ENCODE data around the gene CAMKK1.

DNA sequence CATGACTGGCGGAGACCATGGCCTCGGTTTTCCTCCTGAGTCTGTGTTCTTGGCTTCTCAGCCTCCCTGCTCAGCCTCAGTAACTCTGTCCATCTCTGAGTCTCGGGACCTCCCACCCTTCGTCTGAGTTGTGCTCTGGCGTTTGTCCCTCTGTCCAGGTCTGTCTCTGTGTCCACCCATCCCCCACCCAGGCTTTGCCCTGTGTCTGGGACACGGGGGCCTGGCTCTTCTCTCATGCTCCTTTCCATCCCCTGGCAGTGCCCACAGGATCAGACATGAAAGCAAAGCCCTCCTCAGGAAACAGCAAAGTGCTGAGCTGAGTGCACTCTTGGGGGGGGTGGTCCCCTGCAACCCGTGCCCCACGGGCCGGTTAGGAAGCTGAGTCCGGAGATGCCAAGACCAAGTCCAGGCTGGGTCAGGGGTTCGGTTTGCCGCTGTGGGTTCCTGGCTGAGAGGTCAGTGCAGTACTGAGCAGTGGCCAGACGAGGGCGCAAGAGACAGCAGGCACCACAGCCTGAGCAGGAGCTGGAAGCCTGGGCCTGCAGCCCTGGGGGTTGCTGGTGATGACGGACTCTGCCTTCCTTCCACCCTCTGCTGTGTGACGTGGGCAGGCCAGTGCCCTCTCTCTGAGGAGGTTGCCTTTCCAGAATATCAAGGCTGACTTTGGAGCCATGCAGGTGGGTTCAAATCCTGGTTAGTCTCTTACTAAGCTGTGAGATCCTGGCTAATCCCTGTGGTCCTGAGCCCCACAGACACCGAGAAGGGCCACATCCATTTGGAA, 20.9 kb upstream of the CAMKK1 start:
- TF ChIP-seq CTCF (conservative IDR thresholded peaks at IDR 0.05) = peak; percentile 98
- TF ChIP-seq EZH2 (IDR thresholded peaks at IDR 0.05; ENCODE audit: low read depth) = no peak
